Endothelial cell of umbilical vein (primary cell): Measurements from ENCODE around the gene OOSP4A.

Experiments
- EZH2 ChIP-seq: IDR thresholded peaks from 2 replicates; pipeline ENCODE4 v1.6.1; 2012; ENCODE audit warnings: borderline replicate concordance, low read depth, mild to moderate bottlenecking, moderate library complexity, low read length, inconsistent platforms; ENCODE audit not compliant: severe bottlenecking
- FOS ChIP-seq: IDR thresholded peaks from 2 replicates; pipeline ENCODE4 v1.6.1; 2011; ENCODE audit warnings: mild to moderate bottlenecking, low read length, moderate library complexity, borderline replicate concordance; ENCODE audit not compliant: insufficient read depth
- GATA2 ChIP-seq: IDR thresholded peaks from 2 replicates; pipeline ENCODE4 v1.7.0; 2011; ENCODE audit warnings: low read depth, mild to moderate bottlenecking, moderate library complexity, mixed read lengths, low read length; ENCODE audit not compliant: insufficient read length, insufficient read depth
- JUN ChIP-seq: IDR thresholded peaks from 2 replicates; pipeline ENCODE4 v1.6.1; 2011; ENCODE audit warnings: borderline replicate concordance, low read depth; ENCODE audit not compliant: insufficient read length, insufficient read depth
- MYC ChIP-seq: IDR thresholded peaks from one replicate; pipeline ENCODE4 v1.6.1; 2011; ENCODE audit warnings: mild to moderate bottlenecking, low read depth, low read length
- POLR2A ChIP-seq: IDR thresholded peaks from 2 replicates; pipeline ENCODE4 v1.6.1; 2012; ENCODE audit warnings: low read depth, mild to moderate bottlenecking, control low read depth, low read length
- POLR2AphosphoS5 ChIP-seq: IDR thresholded peaks from 2 replicates; pipeline ENCODE4 v1.6.1; 2012; ENCODE audit warnings: low read depth, mild to moderate bottlenecking, control low read depth, low read length, moderate library complexity; ENCODE audit not compliant: insufficient read depth
- TF ChIP-seq, protein P1 (sequence below), 2 donors: IDR thresholded peaks; 1 replicate in 1 of 2; 2 replicates in 1 of 2; pipeline ENCODE4 v1.5.1; 2011; ENCODE audit warnings: low read length in 2 of 2, mild to moderate bottlenecking in 2 of 2, moderate library complexity in 2 of 2, control low read depth in 1 of 2, inconsistent platforms in 1 of 2, low read depth in 1 of 2; ENCODE audit not compliant: insufficient read depth in 1 of 2; ENCODE audit errors: extremely low read depth in 1 of 2
- TF ChIP-seq, protein P2 (sequence below): IDR thresholded peaks from 2 replicates; pipeline ENCODE4 v1.6.1; 2011; ENCODE audit not compliant: insufficient read depth, insufficient read length

DNA sequence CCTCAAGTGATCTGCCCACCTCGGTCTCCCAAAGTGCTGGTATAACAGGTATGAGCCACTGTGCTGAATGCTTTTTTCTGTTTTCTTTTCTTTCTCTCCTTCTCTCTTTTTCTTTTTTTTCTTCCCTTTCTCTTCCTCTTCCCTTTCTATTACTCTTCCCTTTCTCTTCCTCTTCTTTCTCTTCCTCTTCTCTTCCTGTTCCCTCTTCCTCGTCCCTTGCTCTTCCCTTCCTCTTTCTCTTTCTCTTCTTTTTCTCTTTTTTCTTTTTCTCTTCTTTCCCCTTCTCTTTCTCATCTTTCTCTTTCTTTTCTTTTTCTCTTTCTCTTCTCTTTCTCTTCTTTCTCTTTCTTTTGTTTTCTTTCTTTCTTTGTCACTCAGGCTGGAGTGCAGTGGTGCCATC, 24.4 kb upstream of the OOSP4A start:
- TF ChIP-seq POLR2AphosphoS5: no peak
- TF ChIP-seq, protein P1, sequence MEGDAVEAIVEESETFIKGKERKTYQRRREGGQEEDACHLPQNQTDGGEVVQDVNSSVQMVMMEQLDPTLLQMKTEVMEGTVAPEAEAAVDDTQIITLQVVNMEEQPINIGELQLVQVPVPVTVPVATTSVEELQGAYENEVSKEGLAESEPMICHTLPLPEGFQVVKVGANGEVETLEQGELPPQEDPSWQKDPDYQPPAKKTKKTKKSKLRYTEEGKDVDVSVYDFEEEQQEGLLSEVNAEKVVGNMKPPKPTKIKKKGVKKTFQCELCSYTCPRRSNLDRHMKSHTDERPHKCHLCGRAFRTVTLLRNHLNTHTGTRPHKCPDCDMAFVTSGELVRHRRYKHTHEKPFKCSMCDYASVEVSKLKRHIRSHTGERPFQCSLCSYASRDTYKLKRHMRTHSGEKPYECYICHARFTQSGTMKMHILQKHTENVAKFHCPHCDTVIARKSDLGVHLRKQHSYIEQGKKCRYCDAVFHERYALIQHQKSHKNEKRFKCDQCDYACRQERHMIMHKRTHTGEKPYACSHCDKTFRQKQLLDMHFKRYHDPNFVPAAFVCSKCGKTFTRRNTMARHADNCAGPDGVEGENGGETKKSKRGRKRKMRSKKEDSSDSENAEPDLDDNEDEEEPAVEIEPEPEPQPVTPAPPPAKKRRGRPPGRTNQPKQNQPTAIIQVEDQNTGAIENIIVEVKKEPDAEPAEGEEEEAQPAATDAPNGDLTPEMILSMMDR (IDR thresholded peaks at IDR 0.05; ENCODE audit: extremely low read depth in 1 of 2, insufficient read depth in 1 of 2, low read depth in 1 of 2, low read length in 2 of 2): no peak
- no peak for TF ChIP-seq EZH2
- TF ChIP-seq, protein P2, sequence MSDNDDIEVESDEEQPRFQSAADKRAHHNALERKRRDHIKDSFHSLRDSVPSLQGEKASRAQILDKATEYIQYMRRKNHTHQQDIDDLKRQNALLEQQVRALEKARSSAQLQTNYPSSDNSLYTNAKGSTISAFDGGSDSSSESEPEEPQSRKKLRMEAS: no peak
- no peak for TF ChIP-seq JUN
- TF ChIP-seq FOS: no peak
- no peak for TF ChIP-seq POLR2A
- TF ChIP-seq MYC: no peak
- no peak for TF ChIP-seq GATA2
